Measurements from ENCODE around the gene WDR82. TPM values are rescaled to one million over a fixed set of nuclear protein-coding genes. Genes with fewer than 3 reads are reported as not detected.

Gene WDR82
- total and polyA plus RNA-seq, 9 of the 15 experiments (the other 6 are each of a cell fraction or from before 2014, with no cell fraction given), result 6.4 to 62.9 (median 37.1) TPM

DNA sequence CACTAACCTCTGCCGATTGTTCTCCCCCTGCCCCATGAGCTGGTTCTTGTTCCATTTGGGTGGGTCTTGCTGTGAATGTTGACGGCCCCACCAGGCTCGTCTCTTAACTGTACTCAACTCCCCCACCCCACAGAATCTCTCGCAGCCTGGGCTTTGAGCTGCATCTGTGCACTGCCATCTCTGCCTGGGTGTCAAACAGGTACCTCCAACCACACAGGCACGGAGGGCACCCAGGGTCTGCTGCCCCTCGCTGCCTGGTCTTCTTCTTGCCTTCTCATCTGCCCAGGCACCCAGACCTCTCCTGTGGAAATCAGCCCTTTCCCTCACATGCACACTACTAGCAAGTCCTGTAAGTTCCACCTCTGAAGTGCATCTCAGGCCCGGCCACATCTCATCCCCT lies 63.1 kb downstream of the WDR82 start:
- Histone ChIP-seq H3K9me3 (replicated peaks; ENCODE audit: control insufficient read depth, insufficient read depth, low read depth, low read length) (no peaks in the 10 kb centered on the region), H3K79me2 (ENCODE audit: control insufficient read depth, insufficient read depth, low read length) (no peaks in the 10 kb centered on the region), H3K9ac (ENCODE audit: insufficient read depth in 1 of 2, low read depth in 2 of 2, low read length in 2 of 2) (no peak overlapping the region), H3K36me3 (ENCODE audit: control insufficient read depth, insufficient read depth, low read length) (peaks cover 47% of the 10 kb centered on the region), H3K9me1 (ENCODE audit: control insufficient read depth, insufficient read depth, low read length) (no peaks in the 10 kb centered on the region), H3K4me1 (replicated peaks in 1 of 2; ENCODE audit: control insufficient read depth in 2 of 2, insufficient read depth in 2 of 2, low read length in 2 of 2) (peaks cover 21 to 27% of the 10 kb centered on the region in 2 experiments), H4K20me1 (replicated peaks; ENCODE audit: control insufficient read depth, insufficient read depth, low read length) (no peaks in the 10 kb centered on the region), H2AFZ (ENCODE audit: low read depth, low read length) (no peak overlapping the region), H3K4me2 (ENCODE audit: insufficient read depth, low read length) (no peak overlapping the region), H3K4me3 (no peak overlapping the region), H3K27me3 (ENCODE audit: control insufficient read depth in 2 of 2, insufficient read depth in 2 of 2, low read length in 2 of 2) (no peaks in the 10 kb centered on the region), H3K27ac (ENCODE audit: extremely low read depth, low read depth, low read length) (no peak overlapping the region)
- 90% methylated on average over 2 of the region's 7 CpGs for WGBS (ENCODE audit: insufficient coverage, low coverage, missing lambda C conversion rate)
- in situ Hi-C loops (cut with MboI), result no loop called here
- intact Hi-C loops (cut with micrococcal nuclease), result no loop called here
- no peak for DNase-seq (ENCODE audit: extremely low read depth in 1 of 4, low spot score in 3 of 4)
- CTCF ChIA-PET (ENCODE audit: low intra/inter-chr PET ratio), result no interaction called here
- no peak for FAIRE-seq
- BruUV-seq (replicated peaks), result no TSS peak
- POLR2A ChIA-PET, result interaction anchor here (0.7 to 1.3 kb wide), 2 partner anchors 7 to 187 kb away, joined by 3 read pairs; no protein-coding TSS in a partner anchor
- ATAC-seq, result no peak
- no peak for TF ChIP-seq SRSF9 (IDR thresholded peaks at IDR 0.05; ENCODE audit: borderline replicate concordance, low read depth, low read length)
- TF ChIP-seq, protein P1, sequence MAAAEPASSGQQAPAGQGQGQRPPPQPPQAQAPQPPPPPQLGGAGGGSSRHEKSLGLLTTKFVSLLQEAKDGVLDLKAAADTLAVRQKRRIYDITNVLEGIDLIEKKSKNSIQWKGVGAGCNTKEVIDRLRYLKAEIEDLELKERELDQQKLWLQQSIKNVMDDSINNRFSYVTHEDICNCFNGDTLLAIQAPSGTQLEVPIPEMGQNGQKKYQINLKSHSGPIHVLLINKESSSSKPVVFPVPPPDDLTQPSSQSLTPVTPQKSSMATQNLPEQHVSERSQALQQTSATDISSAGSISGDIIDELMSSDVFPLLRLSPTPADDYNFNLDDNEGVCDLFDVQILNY (CRISPR knock-in tag; IDR thresholded peaks at IDR 0.05), result no peak
- TF ChIP-seq, protein P2, sequence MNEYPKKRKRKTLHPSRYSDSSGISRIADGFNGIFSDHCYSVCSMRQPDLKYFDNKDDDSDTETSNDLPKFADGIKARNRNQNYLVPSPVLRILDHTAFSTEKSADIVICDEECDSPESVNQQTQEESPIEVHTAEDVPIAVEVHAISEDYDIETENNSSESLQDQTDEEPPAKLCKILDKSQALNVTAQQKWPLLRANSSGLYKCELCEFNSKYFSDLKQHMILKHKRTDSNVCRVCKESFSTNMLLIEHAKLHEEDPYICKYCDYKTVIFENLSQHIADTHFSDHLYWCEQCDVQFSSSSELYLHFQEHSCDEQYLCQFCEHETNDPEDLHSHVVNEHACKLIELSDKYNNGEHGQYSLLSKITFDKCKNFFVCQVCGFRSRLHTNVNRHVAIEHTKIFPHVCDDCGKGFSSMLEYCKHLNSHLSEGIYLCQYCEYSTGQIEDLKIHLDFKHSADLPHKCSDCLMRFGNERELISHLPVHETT (CRISPR knock-in tag; conservative IDR thresholded peaks at IDR 0.05 in 1 of 2, IDR thresholded peaks at IDR 0.05 in 1 of 2), result no peak
- TF ChIP-seq LCOR (CRISPR knock-in tag; IDR thresholded peaks at IDR 0.05), result no peak
- TF ChIP-seq, protein P3, sequence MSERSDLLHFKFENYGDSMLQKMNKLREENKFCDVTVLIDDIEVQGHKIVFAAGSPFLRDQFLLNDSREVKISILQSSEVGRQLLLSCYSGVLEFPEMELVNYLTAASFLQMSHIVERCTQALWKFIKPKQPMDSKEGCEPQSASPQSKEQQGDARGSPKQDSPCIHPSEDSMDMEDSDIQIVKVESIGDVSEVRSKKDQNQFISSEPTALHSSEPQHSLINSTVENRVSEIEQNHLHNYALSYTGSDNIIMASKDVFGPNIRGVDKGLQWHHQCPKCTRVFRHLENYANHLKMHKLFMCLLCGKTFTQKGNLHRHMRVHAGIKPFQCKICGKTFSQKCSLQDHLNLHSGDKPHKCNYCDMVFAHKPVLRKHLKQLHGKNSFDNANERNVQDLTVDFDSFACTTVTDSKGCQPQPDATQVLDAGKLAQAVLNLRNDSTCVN (CRISPR knock-in tag; IDR thresholded peaks at IDR 0.05), result no peak
- TF ChIP-seq ZNF766 (CRISPR knock-in tag; conservative IDR thresholded peaks at IDR 0.05), result no peak
- TF ChIP-seq, protein P4, sequence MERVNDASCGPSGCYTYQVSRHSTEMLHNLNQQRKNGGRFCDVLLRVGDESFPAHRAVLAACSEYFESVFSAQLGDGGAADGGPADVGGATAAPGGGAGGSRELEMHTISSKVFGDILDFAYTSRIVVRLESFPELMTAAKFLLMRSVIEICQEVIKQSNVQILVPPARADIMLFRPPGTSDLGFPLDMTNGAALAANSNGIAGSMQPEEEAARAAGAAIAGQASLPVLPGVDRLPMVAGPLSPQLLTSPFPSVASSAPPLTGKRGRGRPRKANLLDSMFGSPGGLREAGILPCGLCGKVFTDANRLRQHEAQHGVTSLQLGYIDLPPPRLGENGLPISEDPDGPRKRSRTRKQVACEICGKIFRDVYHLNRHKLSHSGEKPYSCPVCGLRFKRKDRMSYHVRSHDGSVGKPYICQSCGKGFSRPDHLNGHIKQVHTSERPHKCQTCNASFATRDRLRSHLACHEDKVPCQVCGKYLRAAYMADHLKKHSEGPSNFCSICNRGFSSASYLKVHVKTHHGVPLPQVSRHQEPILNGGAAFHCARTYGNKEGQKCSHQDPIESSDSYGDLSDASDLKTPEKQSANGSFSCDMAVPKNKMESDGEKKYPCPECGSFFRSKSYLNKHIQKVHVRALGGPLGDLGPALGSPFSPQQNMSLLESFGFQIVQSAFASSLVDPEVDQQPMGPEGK (CRISPR knock-in tag; IDR thresholded peaks at IDR 0.05; ENCODE audit: borderline replicate concordance), result no peak
- no peak for TF ChIP-seq CTBP1 (IDR thresholded peaks at IDR 0.05; ENCODE audit: borderline replicate concordance)
- TF ChIP-seq KLF13 (tag; IDR thresholded peaks at IDR 0.05; ENCODE audit: borderline replicate concordance, low read depth), result no peak
- TF ChIP-seq CBFA2T3 (IDR thresholded peaks at IDR 0.05), result no peak
- no peak for TF ChIP-seq MAFF (IDR thresholded peaks at IDR 0.05; ENCODE audit: low read length)
- TF ChIP-seq EZH2 (IDR thresholded peaks at IDR 0.05; ENCODE audit: borderline replicate concordance, low read depth, low read length), result no peak
- TF ChIP-seq PHF20 (IDR thresholded peaks at IDR 0.05; ENCODE audit: partially characterized antibody), result no peak
- TF ChIP-seq, protein P5, sequence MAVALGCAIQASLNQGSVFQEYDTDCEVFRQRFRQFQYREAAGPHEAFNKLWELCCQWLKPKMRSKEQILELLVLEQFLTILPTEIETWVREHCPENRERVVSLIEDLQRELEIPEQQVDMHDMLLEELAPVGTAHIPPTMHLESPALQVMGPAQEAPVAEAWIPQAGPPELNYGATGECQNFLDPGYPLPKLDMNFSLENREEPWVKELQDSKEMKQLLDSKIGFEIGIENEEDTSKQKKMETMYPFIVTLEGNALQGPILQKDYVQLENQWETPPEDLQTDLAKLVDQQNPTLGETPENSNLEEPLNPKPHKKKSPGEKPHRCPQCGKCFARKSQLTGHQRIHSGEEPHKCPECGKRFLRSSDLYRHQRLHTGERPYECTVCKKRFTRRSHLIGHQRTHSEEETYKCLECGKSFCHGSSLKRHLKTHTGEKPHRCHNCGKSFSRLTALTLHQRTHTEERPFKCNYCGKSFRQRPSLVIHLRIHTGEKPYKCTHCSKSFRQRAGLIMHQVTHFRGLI (CRISPR knock-in tag; IDR thresholded peaks at IDR 0.05), result no peak
- no peak for TF ChIP-seq YY1 (IDR thresholded peaks at IDR 0.05; ENCODE audit: borderline replicate concordance in 1 of 3, control insufficient read depth in 1 of 3, extremely low read depth in 1 of 3, insufficient read depth in 3 of 3, insufficient read length in 1 of 3, insufficient replicate concordance in 2 of 3, low read depth in 1 of 3, low read length in 2 of 3)
